Psoas muscle (tissue), 8 donors: Measurements from ENCODE around the gene CHST11. TPM values are rescaled to one million over a fixed set of nuclear protein-coding genes. Genes with fewer than 3 reads are reported as not detected.

Experiments
- ATAC-seq, 4 donors: fragments of 200-7000 bp; cut with Tn5 transposase; one replicate each; pipeline ENCODE4 v1.9.1; 2020; ENCODE audit warnings: moderate library complexity in 3 of 4, mild to moderate bottlenecking in 2 of 4
- DNase-seq, 2 donors: peaks; one replicate each; pipeline ENCODE4 v3.0.0-alpha.2; 2020
- H3K27ac ChIP-seq: fragments of 200-600 bp; one replicate; pipeline ENCODE4 v1.8.0; 2022
- H3K27me3 ChIP-seq, 3 donors: fragments of 200-600 bp in 1 of 3; one replicate each; pipeline versions ENCODE4 v1.6.1 to v1.8.0; 2013 to 2022; ENCODE audit warnings: low read length in 2 of 3, mild to moderate bottlenecking in 2 of 3, moderate library complexity in 1 of 3; ENCODE audit not compliant: insufficient read depth in 3 of 3
- H3K36me3 ChIP-seq, 2 donors: fragments of 200-600 bp in 1 of 2; one replicate each; pipeline versions ENCODE4 v1.6.1 to v1.8.0; 2013 to 2022; ENCODE audit warnings: low read depth in 1 of 2, mild to moderate bottlenecking in 1 of 2, moderate library complexity in 1 of 2; ENCODE audit not compliant: insufficient read depth in 1 of 2
- H3K4me1 ChIP-seq: fragments of 200-600 bp; one replicate; pipeline ENCODE4 v1.8.0; 2022
- H3K4me3 ChIP-seq: fragments of 200-600 bp; one replicate; pipeline ENCODE4 v1.8.0; 2022; ENCODE audit warnings: mild to moderate bottlenecking
- H3K9me3 ChIP-seq: fragments of 200-600 bp; one replicate; pipeline ENCODE4 v1.8.0; 2022
- WGBS, 3 donors: extraction: QIAGEN DNeasy Blood & Tissue Kit; methylation state at CpG; one replicate each; pipeline versions ENCODE4 v1.1.6 to v1.1.7; 2013; 5-methylcytosine and 5-hydroxymethylcytosine counted together
- intact Hi-C, 2 donors: fragments of 100-400 bp; cut with DNase I; formaldehyde crosslinking; loops; one replicate each; pipeline versions ENCODE4 v1.11.0 to v1.14.2; 2022
- polyA plus RNA-seq, 3 donors: library from polyadenylated mRNA; stranded (reverse); fragments of 200-250 nt; gene quantifications; one replicate each; pipeline ENCODE4 v1.2.3, GENCODE V29; 2013
- total RNA-seq, 4 donors: library from RNA; stranded (reverse); fragmentation: NEBNext Ultra II Directional in 2 of 4; extraction: Animal tissue kit (Norgen Biotek cat#: 25700) in 2 of 4; gene quantifications; one replicate each; pipeline versions ENCODE4 v1.2.1 to v1.2.4, GENCODE V29; 2021 to 2023
- TF ChIP-seq, protein P1 (sequence below): fragments of 200-600 bp; IDR thresholded peaks from one replicate; pipeline ENCODE4 v1.8.0; 2022; ENCODE audit warnings: antibody characterized with exemption
- donor health status: healthy with polysubstance abuse.
- donor health status: DM: no; HTN: no; CAD: no; lungs with moderate emphysema.
- donor health status: Bipolar disorder and iron deficiency.
- donor health status: healthy.
- donor health status: DM: yes; HTN: yes; CAD: no.
- donor health status: DM: no; HTN: no; CAD: no.
- donor health status: DM: no; HTN: no; CAD: no.
- donor health status: DM: yes; HTN: yes; CAD: no.

CHST11 gene
- total and polyA plus RNA-seq, 7 donors, result 0.52 to 1.6 (median 1.0) TPM

DNA sequence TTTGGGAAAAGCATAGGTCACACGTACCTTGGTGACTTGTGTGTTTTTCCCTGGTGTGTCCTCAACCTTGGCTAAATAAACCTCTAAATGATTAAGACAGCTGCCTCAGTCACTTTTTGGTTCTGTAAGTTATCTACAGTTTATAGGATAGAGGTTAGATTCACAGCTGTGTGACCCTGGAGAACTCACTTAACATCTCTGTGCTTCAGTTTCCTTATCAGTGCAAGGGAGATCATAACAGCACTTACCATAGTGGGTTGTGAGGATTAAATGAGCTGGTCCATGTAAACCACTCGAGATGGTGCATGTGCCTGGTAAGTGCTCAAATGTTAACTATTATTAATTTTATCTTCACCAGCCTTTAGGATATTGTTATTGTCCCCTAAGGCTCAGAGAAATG, 35.4 kb upstream of the CHST11 start:
- no peak overlapping the region for H3K4me3 ChIP-seq
- TF ChIP-seq, protein P1, sequence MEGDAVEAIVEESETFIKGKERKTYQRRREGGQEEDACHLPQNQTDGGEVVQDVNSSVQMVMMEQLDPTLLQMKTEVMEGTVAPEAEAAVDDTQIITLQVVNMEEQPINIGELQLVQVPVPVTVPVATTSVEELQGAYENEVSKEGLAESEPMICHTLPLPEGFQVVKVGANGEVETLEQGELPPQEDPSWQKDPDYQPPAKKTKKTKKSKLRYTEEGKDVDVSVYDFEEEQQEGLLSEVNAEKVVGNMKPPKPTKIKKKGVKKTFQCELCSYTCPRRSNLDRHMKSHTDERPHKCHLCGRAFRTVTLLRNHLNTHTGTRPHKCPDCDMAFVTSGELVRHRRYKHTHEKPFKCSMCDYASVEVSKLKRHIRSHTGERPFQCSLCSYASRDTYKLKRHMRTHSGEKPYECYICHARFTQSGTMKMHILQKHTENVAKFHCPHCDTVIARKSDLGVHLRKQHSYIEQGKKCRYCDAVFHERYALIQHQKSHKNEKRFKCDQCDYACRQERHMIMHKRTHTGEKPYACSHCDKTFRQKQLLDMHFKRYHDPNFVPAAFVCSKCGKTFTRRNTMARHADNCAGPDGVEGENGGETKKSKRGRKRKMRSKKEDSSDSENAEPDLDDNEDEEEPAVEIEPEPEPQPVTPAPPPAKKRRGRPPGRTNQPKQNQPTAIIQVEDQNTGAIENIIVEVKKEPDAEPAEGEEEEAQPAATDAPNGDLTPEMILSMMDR, result no peak
- no peak overlapping the region for H3K27ac ChIP-seq
- WGBS, 3 donors, result 81 to 88% (median 87%) methylated on average over 2 of the region's 2 CpGs
- H3K36me3 ChIP-seq, result peaks cover 0 to 4% of the 10 kb centered on the region in 2 donors
- H3K27me3 ChIP-seq, result no peaks in the 10 kb centered on the region
- intact Hi-C loops, result no loop called here
- H3K4me1 ChIP-seq, result no peaks in the 10 kb centered on the region
- H3K9me3 ChIP-seq, result no peaks in the 10 kb centered on the region
- ATAC-seq (no peak), DNase-seq (no peak)

DNA sequence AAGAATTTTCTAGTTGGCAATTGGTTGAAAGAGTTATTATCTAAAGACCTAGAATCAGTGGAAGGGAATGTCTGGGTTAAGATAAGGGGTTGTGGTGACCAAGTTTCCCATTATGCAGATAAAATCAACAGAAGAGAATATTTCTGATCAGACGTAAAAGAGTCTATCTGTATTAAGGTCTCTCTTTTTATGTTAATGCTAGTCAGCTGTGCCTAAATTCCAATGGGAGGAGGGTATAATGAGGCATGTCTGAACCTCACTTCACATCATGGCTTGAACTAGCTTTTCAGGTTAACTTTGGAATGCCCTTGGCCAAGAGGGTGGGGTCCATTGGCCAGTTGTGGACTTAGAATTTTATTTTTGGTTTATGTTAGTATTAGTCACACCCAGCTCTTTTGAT, 34.3 kb upstream of the CHST11 start:
- DNase-seq, result no peak
- Histone ChIP-seq H3K4me3 (no peak overlapping the region), H3K9me3 (no peaks in the 10 kb centered on the region), H3K27ac (no peak overlapping the region), H3K27me3 (no peaks in the 10 kb centered on the region), H3K36me3 (peaks cover 0 to 4% of the 10 kb centered on the region in 2 donors), H3K4me1 (no peaks in the 10 kb centered on the region)
- 65 to 72% (median 68%) methylated on average over 1 of the region's 1 CpG for WGBS, 3 donors
- intact Hi-C loops, result no loop called here
- TF ChIP-seq, protein P1, result no peak
- ATAC-seq, result no peak

DNA sequence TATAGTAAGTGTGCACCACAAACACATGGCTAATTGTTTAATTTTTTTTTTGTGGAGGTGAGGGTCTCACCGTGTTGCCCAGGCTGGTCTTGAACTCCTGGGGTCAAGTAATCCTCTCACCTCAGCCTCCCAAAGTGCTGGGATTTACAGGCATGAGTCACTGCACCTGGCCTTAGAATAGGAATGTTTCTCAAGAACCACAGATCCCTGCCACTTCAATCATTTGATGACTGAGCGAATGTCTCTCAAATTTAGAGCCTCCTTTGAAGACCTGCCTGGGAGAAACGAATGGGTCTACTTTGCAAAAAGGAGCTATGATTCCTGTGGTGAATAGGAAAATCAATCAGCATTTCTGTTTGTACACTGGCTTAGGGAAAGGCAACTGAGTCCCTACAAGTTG, 33.5 kb upstream of the CHST11 start:
- TF ChIP-seq, protein P1, result no peak
- WGBS, 3 donors, result 74 to 81% (median 74%) methylated on average over 3 of the region's 3 CpGs
- DNase-seq (no peak), ATAC-seq (no peak)
- Histone ChIP-seq H3K27ac (no peak overlapping the region), H3K36me3 (peaks cover 0 to 4% of the 10 kb centered on the region in 2 donors), H3K4me1 (no peaks in the 10 kb centered on the region), H3K27me3 (no peaks in the 10 kb centered on the region), H3K4me3 (no peak overlapping the region), H3K9me3 (no peaks in the 10 kb centered on the region)
- intact Hi-C loops, result no loop called here

DNA sequence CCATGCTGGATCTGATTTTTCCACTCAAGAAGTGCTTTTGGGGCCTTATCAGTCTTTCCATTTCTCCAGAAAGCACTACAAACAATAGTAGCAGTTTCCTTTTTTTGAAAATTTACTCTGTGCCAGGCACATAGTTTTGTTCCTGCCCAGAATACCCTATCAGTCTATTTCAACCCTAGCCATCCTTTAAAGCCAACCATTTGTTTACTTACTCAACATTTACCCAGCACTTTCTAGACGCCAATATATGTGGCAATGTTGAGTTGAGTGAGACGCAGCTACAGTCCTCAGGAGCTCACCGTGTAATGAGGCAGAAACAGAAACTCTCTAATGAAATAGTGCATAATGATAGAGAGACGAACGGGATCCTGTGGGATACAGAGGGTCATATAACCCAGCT, 32.9 kb upstream of the CHST11 start:
- no peaks in the 10 kb centered on the region for H3K9me3 ChIP-seq
- H3K27me3 ChIP-seq, result no peaks in the 10 kb centered on the region
- no peak overlapping the region for H3K4me3 ChIP-seq
- H3K27ac ChIP-seq, result no peak overlapping the region
- peaks cover 0 to 4% of the 10 kb centered on the region in 2 donors for H3K36me3 ChIP-seq
- WGBS, 3 donors, result 72 to 78% (median 74%) methylated on average over 5 of the region's 5 CpGs
- H3K4me1 ChIP-seq, result no peaks in the 10 kb centered on the region
- no peak for DNase-seq
- intact Hi-C loops, result no loop called here
- TF ChIP-seq, protein P1, result no peak
- no peak for ATAC-seq

DNA sequence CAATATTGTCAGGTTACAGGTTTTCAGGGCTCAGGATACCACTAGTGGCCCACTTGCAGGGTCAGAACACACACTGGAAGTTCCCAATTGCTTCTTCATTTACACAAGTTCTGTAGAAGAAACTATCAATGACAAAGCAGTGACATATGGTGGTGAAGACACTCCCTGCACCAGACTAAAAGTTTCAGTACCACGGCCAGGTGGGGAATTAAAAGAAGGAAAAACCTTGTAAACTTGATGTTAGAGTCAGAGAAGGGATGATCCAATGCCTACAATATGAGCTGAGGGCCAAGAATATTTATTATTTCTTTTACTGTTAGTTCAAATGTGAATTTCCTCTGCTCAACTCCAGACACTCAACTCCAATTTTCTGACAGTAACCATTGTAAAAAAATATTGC, 31.8 kb upstream of the CHST11 start:
- H3K4me3 ChIP-seq, result no peak overlapping the region
- no peaks in the 10 kb centered on the region for H3K9me3 ChIP-seq
- H3K4me1 ChIP-seq, result no peaks in the 10 kb centered on the region
- H3K36me3 ChIP-seq, result peaks cover 0 to 4% of the 10 kb centered on the region in 2 donors
- WGBS, 3 donors, result 57 to 70% (median 67%) methylated on average over 1 of the region's 1 CpG
- DNase-seq, result no peak
- no peaks in the 10 kb centered on the region for H3K27me3 ChIP-seq
- H3K27ac ChIP-seq, result no peak overlapping the region
- TF ChIP-seq, protein P1, result no peak
- ATAC-seq, result no peak
- intact Hi-C loops, result no loop called here
